ENCODE results near the gene NUP93.

The NUP93 gene

GRCh38 chr16:56817938-56818337, 88.0 kb downstream of the NUP93 start:
- no peak for DNase-seq (ENCODE audit: low spot score)

DNA sequence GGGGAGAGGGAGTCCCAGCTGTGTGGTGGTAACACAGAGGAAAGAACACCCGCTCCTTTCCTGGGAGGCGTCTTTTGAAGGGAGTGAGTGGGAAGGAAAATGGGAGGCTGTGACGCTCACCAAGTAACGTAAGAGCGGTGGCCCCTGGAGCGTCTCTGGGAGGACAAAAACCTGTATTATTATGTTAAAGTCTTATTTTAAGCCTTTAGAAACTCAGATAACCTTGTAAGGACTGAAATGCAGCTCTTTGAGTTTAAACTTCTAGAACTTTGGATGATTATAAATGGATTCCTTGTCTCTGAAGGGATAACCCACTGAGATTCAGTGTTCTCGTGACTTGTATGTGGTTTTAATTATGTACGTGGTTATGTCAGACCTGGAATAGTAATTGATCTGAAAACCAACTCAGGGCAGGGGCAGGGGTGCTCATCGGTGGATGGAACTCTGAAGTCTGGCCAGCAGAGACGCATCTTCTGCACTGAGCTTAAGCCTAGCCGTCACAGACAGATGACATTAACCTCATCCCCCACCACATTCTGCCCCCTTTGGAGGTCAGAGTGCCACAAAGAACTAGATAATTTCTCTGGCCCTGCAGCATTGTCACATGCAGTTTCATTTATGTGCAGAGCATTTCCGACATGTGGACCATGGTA, 93.3 kb downstream of the NUP93 start:
- no peak for DNase-seq (ENCODE audit: low spot score)

DNA sequence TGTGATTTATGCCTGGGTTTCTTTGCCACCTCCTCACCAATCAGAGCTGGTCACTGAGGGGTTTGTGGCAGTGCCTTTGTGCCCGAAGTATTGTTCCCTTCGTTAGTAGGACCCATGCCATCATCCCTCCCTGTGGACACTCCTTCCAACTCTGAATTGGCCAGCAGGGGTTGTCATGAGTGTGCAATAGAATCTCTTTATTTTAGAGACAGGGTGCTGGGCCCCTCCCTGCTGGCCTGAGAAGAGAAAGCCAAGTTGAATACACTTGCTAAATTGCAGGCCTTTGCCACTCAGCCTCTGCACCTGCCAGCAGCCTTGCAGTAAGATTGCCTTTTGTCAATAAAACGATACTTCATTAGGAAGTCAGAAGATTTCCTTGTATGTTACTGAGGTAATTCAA, 94.4 kb downstream of the NUP93 start:
- DNase-seq (ENCODE audit: low spot score): no peak

DNA sequence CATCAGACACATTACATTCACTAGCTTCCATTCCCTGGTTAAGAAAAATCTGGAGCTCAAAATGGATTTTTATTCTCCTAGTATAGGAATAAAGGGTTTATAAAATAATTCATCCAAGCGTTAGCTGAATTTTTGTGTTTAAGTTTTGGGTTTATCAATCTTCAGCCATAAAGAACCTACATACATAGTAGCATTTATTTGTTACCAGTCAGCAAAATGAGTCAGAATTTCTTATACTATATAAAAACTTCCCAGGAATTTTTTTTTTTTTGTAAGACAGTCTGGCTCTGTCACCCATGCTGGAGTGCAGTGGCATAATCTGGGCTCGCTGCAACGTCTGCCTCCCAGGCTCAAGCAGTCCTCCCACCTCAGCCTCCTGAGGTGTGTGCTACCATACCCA, 94.9 kb downstream of the NUP93 start:
- no peak for DNase-seq (ENCODE audit: low spot score)

GRCh38 chr16:56825826-56826225, 95.9 kb downstream of the NUP93 start:
- DNase-seq (ENCODE audit: low spot score): no peak

DNA sequence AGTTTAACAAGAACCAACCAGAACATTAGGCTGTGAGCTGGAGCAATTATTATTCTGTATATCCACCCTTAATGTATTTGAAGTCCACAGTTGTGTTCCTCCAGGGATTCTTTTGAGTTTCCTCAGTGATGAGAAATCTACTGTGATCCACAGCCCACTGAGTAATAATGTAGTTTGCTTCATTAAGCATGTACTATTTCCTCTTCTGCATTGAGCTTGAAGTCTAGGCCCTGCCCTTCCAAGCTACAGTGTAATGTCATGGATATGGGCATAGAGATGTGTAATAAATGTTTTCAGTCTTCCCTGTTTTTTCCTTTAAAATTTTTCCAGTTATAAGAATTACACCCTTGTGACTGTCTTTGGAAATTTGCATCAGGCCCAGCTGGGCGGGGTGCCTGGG, 98.7 kb downstream of the NUP93 start:
- no peak for DNase-seq (ENCODE audit: low spot score)

GRCh38 chr16:56830669-56831068, 100.7 kb downstream of the NUP93 start:
- DNase-seq (ENCODE audit: low spot score): no peak

DNA sequence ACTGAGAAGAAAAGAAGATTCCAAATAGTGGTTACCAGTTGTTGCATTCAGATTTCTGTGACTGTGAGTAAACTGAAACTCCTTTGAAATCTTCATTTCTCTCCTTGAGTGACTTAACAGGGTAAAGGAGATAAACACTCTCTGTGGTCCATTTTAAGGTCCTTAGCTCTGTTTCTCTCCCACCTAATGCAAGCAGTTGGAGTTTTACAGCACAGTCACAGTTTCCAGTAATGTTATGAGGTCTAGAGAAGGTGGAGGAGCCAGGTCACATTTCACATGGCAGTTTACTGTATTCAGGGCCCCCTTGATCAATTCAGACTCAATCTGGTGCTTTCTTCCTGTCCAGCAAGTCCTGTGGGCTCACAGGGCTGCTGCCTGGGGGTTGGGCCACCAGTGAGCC, 102.8 kb downstream of the NUP93 start:
- DNase-seq (ENCODE audit: low spot score): no peak

DNA sequence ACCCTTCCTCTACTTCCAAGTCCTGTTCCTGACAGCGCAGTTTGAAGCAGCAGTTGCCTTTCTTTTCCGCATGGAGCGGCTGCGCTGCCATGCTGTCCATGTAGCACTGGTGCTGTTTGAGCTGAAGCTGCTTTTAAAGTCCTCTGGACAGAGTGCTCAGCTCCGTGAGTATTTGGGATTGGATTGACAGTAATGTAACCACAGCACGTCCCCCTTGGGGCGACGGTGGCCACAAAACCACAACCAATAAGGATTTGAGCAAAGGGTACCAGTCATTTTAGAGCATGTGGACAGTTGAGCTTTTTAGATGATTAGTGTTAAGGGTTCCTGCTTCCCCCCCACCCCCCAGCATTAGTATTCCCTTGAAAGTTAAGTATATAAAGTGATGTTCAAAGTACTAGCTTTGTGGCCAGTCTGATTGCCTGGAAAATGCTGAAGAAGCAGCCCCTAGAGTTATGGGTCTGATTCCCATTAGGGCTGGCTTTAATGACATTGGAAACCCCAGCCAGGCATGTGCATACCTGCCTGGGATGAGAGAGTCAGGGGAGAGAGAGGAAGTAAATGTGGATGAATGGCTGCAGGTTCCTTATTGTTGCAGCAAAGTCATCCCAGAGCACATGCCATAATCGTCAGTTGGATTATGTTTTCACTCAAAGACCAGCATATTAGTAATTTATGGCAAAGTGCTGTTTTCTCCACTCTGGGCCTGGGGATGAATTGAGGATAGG, 103.5 kb downstream of the NUP93 start:
- no peak for DNase-seq (ENCODE audit: low spot score)

DNA sequence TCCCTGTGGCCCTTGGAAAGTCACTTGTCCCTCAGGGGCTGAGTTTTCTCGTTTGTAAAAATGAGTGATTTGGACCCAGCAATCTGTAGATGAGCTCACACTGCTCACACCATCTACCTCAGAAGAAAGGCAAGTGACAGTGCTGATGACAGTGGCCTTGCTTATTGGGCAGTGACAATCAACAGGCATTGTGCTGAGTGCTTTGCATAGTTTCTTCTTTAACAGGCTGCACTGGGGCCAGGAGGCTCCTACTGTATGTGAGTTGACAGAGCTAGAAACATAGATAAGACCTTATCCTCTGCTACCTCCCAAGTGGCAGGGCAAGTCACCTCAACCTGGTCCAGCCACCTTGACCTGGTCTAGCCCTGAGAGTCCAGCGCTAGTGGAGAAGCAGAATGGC, 105.4 kb downstream of the NUP93 start:
- DNase-seq (ENCODE audit: low spot score): no peak

- DNase-seq (ENCODE audit: low spot score): no peak
These were observed 106.7 kb downstream of the NUP93 start for GRCh38 chr16:56836410-56837230.

GRCh38 chr16:56838622-56839337, 108.9 kb downstream of the NUP93 start:
- DNase-seq (ENCODE audit: low spot score): no peak

GRCh38 chr16:56841233-56841632, 111.3 kb downstream of the NUP93 start:
- no peak for DNase-seq (ENCODE audit: low spot score)

- DNase-seq (ENCODE audit: low spot score): no peak
These were observed 111.7 kb downstream of the NUP93 start for GRCh38 chr16:56841659-56842058.

GRCh38 chr16:56842133-56842532, 112.2 kb downstream of the NUP93 start:
- DNase-seq (ENCODE audit: low spot score): no peak

DNA sequence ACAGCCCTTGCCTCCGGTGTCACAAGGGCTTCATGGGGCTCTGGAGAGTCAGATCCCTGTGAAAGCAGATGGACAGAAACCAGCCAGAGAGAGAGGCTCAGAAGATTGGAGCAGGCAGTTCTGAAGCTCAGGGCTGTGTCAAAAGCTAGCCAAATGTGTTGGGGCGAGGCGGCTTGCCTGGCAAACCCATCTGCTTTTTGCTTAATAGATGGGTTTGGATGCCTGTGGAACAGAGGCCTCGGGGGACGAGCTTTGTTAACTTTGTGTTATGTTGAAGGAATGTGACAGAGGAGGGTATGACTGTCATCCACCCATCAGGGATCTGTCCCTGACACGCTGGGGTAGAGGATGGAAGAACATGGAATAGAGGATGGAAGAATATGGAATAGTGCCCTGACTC, 114.1 kb downstream of the NUP93 start:
- no peak for DNase-seq (ENCODE audit: low spot score)

GRCh38 chr16:56847173-56847910, 117.4 kb downstream of the NUP93 start:
- DNase-seq (ENCODE audit: low spot score): no peak

DNA sequence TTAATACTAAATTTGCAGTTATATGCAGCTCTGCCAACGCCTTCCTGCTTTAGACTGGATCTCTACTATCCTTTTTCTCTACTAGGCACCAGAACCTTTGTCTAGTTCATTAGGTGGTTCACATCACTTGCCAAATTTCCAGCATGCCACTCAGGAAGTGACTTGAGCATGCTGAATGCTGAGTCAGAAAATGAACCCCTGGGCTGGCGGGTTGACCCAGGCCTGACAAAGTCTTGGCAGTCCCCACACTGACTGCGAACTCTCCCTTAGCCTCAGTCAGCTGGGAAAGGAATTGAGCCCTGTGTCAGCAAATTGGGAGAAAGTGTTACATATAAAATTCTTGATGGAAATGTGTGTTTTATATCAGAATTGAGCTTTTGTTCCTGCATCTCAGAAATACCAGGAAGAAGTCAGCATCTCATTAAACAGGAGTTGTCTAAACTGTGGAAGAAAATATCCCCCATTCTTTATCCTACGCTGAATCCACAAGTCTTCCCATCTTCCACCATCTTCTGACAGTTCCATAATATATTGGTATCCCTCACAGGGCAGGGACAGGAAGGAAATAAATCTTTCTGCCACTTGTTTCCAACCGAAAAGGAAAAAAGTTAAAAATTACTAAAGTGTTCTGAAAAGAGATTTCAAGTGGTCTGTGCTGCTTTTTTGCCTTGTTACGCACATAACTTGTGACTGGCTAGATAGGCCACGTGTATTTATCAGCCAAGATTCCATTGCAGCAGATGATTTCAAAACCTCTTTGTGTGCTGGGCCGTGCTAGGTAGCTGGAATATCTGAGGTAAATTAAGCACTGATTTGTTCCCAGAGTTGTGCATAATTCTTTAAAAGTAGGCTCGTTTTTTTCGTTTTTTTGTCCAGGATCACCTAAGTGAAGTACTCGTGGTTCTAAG, 118.4 kb downstream of the NUP93 start:
- no peak for DNase-seq (ENCODE audit: low spot score)

- DNase-seq (ENCODE audit: low spot score): no peak
These were observed 119.2 kb downstream of the NUP93 start for GRCh38 chr16:56848955-56849689.

All from SW480 (cell line).